ENCODE measurements around the gene DPP6. TPM values are rescaled to one million over a fixed set of nuclear protein-coding genes. Genes with fewer than 3 reads are reported as not detected.

The DPP6 gene
- total RNA-seq, 1 experiment from 2014 or later, result not detected

DNA sequence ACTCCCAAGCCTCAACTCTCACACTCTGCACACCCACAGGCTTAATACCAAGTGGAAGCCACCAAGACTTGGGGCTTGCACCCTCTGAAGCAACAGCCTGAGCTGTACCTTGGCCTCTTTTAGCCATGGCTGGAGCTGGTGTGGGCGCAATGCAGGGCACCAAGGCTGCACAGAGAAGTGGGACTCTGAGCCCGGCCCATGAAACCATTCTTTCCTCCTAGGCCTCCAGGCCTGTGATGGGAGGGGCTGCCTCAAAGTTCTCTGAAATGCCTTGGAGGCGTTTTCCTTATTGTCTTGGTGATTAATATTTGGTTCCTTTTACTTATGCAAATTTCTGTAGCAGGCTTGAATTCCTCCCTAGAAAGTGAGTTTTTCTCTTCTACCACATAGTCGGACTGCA is 674.2 kb downstream of the DPP6 start:
- Histone ChIP-seq H3K9me3 (replicated peaks) (no peaks in the 10 kb centered on the region), H3K27ac (no peak overlapping the region), H3K4me1 (replicated peaks) (no peaks in the 10 kb centered on the region), H3K27me3 (replicated peaks) (no peaks in the 10 kb centered on the region), H3K4me3 (no peak overlapping the region), H3K36me3 (no peaks in the 10 kb centered on the region)
- no peak for DNase-seq (ENCODE audit: low read depth in 1 of 2, low spot score in 2 of 2)

DNA sequence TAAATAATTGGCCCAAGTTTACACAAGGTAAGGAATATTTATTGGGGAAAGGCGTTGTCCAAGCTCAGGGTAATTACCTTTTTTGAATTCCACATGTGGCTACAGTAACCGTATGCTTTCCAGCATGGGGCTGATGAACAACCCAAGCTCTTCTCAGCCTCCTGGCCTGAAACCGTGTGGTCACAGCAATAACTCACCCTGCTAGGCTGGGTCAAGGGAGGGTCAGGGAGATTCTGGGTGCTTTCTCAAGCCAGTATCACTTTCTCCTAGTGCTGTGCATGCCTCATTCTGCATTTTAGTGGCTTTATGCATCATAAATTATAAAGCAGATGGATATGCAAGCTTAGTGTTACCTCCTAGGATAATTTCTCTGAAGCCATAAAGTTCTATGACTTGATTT is 676.9 kb downstream of the DPP6 start:
- no peak overlapping the region for H3K27ac ChIP-seq

GRCh38 chr7:154735766-154736165 is 683.6 kb downstream of the DPP6 start:
- no peak overlapping the region for H3K27ac ChIP-seq

More for the DNA sequence above, 676.9 kb downstream of the DPP6 start:
- no peaks in the 10 kb centered on the region for H3K4me1 ChIP-seq (replicated peaks)
- no peak for DNase-seq (ENCODE audit: low read depth in 1 of 2, low spot score in 2 of 2)
- no peak overlapping the region for H3K4me3 ChIP-seq
- H3K9me3 ChIP-seq (replicated peaks), result no peaks in the 10 kb centered on the region; the same call in 1 of the 2 replicates
- H3K36me3 ChIP-seq, result no peaks in the 10 kb centered on the region
- no peaks in the 10 kb centered on the region for H3K27me3 ChIP-seq (replicated peaks)

DNA sequence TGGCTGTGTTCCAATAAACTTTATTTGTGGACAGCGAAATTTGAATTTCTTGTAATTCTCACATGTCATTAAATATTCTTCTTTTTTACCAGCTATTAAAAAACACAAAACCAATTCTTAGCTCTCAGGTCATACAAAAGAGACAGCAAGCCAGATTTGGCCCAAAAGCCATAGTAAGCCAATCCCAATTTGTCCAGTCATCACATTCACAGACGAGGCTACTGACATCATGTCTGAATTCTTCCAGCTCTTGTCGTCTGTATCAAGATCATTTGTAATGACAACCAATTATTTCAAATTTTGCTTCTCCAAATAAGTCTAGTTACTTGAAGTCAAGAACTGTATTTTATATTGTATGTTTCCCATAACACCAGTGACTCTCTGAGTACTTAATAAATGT is 684.2 kb downstream of the DPP6 start:
- Histone ChIP-seq H3K4me3 (no peak overlapping the region), H3K27me3 (replicated peaks) (no peaks in the 10 kb centered on the region), H3K27ac (no peak overlapping the region), H3K4me1 (replicated peaks) (no peaks in the 10 kb centered on the region), H3K9me3 (replicated peaks) (peaks cover 5% of the 10 kb centered on the region; the same call in 1 of the 2 replicates), H3K36me3 (no peaks in the 10 kb centered on the region)
- no peak for DNase-seq (ENCODE audit: low read depth in 1 of 2, low spot score in 2 of 2)

More at GRCh38 chr7:154735766-154736165, 683.6 kb downstream of the DPP6 start:
- Histone ChIP-seq H3K27me3 (replicated peaks) (no peaks in the 10 kb centered on the region), H3K4me1 (replicated peaks) (no peaks in the 10 kb centered on the region), H3K4me3 (no peak overlapping the region), H3K36me3 (no peaks in the 10 kb centered on the region), H3K9me3 (replicated peaks) (peaks cover 5% of the 10 kb centered on the region; the same call in 1 of the 2 replicates)
- DNase-seq (ENCODE audit: low read depth in 1 of 2, low spot score in 2 of 2), result no peak

GRCh38 chr7:154738216-154738615 is 686.0 kb downstream of the DPP6 start:
- Histone ChIP-seq H3K4me3 (no peak overlapping the region), H3K9me3 (replicated peaks) (peaks cover 5% of the 10 kb centered on the region; the same call in 1 of the 2 replicates), H3K36me3 (no peaks in the 10 kb centered on the region), H3K27ac (no peak overlapping the region), H3K27me3 (replicated peaks) (no peaks in the 10 kb centered on the region), H3K4me1 (replicated peaks) (no peaks in the 10 kb centered on the region)
- no peak for DNase-seq (ENCODE audit: low read depth in 1 of 2, low spot score in 2 of 2)

GRCh38 chr7:154741131-154741530 is 688.9 kb downstream of the DPP6 start:
- Histone ChIP-seq H3K36me3 (no peaks in the 10 kb centered on the region), H3K4me3 (no peak overlapping the region), H3K27ac (no peak overlapping the region), H3K4me1 (replicated peaks) (no peaks in the 10 kb centered on the region), H3K9me3 (replicated peaks) (no peaks in the 10 kb centered on the region; the same call in 1 of the 2 replicates), H3K27me3 (replicated peaks) (no peaks in the 10 kb centered on the region)
- no peak for DNase-seq (ENCODE audit: low read depth in 1 of 2, low spot score in 2 of 2)

DNA sequence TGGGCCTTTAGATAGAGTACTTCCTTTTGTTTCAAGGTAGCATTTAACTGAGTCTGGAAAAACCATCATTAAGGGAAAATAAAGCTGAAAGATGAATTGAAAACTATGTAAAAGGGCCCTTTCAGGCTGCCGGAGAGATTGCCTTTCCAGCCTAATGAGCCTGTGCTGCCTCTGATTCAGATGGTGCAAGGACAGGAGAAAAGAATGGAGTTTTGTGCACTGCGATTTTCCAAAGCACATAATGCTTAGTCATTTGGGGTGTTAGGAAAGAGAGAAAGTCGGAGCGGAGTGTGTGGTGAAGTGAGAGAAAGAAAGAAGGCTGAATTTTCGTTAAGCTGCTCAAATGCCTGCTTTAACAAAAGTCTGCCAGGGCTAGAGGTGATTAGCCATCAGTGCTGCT is 691.0 kb downstream of the DPP6 start:
- Histone ChIP-seq H3K36me3 (no peaks in the 10 kb centered on the region), H3K4me1 (replicated peaks) (no peaks in the 10 kb centered on the region), H3K27ac (no peak overlapping the region), H3K4me3 (no peak overlapping the region), H3K27me3 (replicated peaks) (no peaks in the 10 kb centered on the region), H3K9me3 (replicated peaks) (no peaks in the 10 kb centered on the region; the same call in 1 of the 2 replicates)
- no peak for DNase-seq (ENCODE audit: low read depth in 1 of 2, low spot score in 2 of 2)

DNA sequence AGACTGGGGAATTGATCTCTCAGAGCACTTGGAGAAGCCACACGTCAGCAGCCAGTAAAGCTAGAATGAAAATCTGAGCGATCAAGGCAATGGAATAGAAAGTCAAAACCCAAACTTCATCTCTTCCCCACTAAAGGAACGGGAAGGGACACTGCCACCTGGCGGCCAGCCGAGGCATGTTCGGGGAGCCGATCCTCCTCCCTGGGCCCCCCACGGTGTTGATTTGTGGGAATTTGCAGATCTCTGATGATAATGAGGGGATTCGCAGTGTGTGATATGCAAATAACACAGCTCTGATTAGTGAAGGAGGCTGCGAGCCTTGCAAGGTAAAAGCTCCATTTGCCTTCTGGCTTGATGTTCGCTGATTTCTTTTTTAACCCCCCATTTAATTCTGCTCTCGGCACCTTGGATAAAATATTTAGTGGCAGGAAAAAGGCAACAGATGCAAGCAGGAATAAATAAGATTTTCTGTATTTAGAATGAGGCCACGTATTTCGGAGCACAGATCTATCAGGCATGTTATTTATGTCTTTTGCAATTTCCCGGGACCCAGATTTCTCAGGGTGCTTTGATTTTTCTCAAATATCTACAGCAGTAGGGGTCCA is 692.2 kb downstream of the DPP6 start:
- Histone ChIP-seq H3K9me3 (replicated peaks) (no peaks in the 10 kb centered on the region), H3K27me3 (replicated peaks) (no peaks in the 10 kb centered on the region), H3K27ac (no peak overlapping the region), H3K4me3 (no peak overlapping the region), H3K4me1 (replicated peaks) (no peaks in the 10 kb centered on the region), H3K36me3 (no peaks in the 10 kb centered on the region)
- DNase-seq (ENCODE audit: low read depth in 1 of 2, low spot score in 2 of 2), result no peak

DNA sequence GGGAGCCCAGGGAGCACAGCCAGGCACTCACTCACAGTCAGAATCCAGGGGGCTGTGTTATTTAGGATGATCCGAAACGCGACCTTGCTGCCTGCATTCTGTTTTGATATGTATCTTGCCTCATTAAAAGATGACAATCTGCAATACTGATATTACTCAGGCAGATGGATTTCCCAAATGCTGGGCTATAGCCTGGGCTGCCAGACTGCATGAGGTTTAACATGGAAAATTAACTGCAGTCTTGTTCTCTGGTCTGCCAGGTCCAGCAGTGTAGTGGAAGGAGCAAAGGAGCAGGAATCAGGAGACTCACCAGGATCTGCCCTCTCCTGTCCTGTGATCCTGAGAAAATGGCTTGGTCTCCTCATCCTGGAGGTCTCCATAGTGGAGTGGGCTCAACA is 692.7 kb downstream of the DPP6 start:
- Histone ChIP-seq H3K9me3 (replicated peaks) (no peaks in the 10 kb centered on the region), H3K36me3 (no peaks in the 10 kb centered on the region), H3K4me3 (no peak overlapping the region), H3K4me1 (replicated peaks) (no peaks in the 10 kb centered on the region), H3K27ac (no peak overlapping the region), H3K27me3 (replicated peaks) (no peaks in the 10 kb centered on the region)
- no peak for DNase-seq (ENCODE audit: low read depth in 1 of 2, low spot score in 2 of 2)

DNA sequence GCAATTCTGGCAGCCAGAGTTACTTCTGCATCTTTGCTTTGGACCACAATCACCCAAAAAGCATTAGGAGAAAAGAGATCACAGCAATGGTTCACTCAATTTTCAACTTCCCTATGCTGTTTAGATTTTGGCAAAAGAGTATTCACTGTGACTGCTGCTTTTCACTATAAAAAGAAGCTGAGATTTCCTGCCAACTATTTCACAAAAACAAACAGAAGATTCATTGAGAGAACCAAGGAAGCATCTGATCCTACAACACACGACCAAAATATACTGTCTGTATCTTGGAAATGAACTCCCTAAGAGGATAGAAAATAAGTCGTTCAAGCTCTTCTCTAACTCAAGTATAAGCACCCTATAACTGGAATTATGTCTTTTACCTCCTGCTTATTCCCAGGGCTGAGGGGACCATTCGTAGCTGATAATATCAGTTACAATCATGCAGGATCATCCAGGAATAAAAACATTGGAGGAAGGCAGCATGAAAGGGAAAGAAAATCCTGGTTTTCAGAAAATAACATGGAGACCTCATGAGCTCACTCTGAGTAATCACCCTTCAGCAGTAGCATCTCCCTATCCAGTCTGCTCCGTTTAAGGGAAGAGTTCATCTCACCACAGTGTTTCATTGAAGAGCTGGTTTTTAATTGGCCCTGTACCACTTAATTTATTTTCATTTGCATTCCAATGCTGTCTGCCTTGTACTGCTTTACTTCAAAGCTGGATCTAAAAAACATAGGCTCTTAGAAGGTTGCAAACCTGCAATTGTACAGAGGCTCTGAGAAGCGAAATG is 694.6 kb downstream of the DPP6 start:
- no peaks in the 10 kb centered on the region for H3K4me1 ChIP-seq (replicated peaks)
- H3K27ac ChIP-seq, result no peak overlapping the region
- H3K4me3 ChIP-seq, result no peak overlapping the region
- H3K9me3 ChIP-seq (replicated peaks), result no peaks in the 10 kb centered on the region
- DNase-seq (ENCODE audit: low read depth in 1 of 2, low spot score in 2 of 2), result no peak
- no peaks in the 10 kb centered on the region for H3K27me3 ChIP-seq (replicated peaks)
- H3K36me3 ChIP-seq, result no peaks in the 10 kb centered on the region

DNA sequence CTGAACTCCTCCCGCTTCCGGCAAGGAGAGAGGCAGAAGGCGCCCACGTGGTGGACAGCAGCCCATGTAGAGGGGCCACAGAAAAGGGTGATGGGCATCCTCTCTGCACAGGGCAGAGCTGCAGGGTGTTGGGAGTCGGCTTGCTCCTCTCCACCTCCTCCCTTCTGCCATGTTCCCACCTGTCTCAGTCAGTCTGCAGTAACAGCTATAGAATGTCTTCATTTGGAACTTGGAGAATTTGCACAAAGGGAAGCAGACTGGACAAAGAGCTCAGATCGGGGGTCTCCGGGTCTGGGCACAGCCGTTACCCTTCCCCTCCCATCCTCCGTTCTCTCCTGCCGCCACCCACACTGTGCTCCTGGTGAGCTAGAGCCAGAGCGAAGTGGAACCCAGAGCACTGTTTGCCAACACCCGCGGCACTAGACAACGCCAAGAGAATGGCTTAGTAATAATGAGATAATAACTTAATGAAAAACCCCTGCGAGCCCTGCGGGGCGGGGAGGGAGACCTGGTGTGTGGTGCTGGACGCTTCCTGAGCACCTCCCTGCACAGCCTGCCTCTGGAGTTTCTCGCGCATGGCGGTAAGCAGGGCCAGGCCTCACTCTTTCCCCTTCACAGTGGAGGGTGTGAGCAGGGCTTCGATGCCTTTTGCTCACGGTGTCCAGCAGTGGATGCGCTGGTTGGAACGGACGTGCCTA is 696.0 kb downstream of the DPP6 start:
- Histone ChIP-seq H3K27ac (no peak overlapping the region), H3K27me3 (replicated peaks) (no peaks in the 10 kb centered on the region), H3K4me3 (no peak overlapping the region), H3K9me3 (replicated peaks) (no peaks in the 10 kb centered on the region), H3K4me1 (replicated peaks) (no peaks in the 10 kb centered on the region), H3K36me3 (no peaks in the 10 kb centered on the region)
- DNase-seq (ENCODE audit: low read depth in 1 of 2, low spot score in 2 of 2), result no peak

- no peak for DNase-seq (ENCODE audit: low read depth in 1 of 2, low spot score in 2 of 2)
- Histone ChIP-seq H3K27ac (no peak overlapping the region), H3K27me3 (replicated peaks) (no peaks in the 10 kb centered on the region), H3K4me1 (replicated peaks) (no peaks in the 10 kb centered on the region), H3K4me3 (no peak overlapping the region), H3K9me3 (replicated peaks) (no peaks in the 10 kb centered on the region), H3K36me3 (no peaks in the 10 kb centered on the region)
Observed at GRCh38 chr7:154750353-154750801, 698.2 kb downstream of the DPP6 start.

DNA sequence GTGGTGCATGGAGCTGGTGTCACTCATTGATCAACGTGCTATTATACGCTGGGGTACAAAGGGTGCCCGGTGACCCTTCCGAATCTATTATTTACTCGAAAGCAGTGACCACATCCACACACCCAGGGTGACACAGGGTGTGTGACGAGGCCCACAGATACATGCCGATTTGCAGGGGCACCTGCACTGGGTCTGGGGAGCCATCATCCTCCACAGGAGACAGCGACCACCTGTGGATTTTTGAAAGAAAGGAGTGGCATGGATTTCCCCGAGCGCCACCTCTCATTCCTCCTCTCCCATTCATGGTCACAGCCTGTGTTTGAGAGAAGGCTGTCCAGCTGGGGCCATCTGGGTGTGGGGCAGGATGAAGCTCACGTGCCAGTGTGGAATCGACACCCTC is 701.0 kb downstream of the DPP6 start:
- H3K4me3 ChIP-seq, result no peak overlapping the region
- H3K9me3 ChIP-seq (replicated peaks), result no peaks in the 10 kb centered on the region
- H3K4me1 ChIP-seq (replicated peaks), result no peaks in the 10 kb centered on the region
- H3K27me3 ChIP-seq (replicated peaks), result no peaks in the 10 kb centered on the region
- DNase-seq (ENCODE audit: low read depth in 1 of 2, low spot score in 2 of 2), result no peak
- H3K36me3 ChIP-seq, result no peaks in the 10 kb centered on the region
- no peak overlapping the region for H3K27ac ChIP-seq

DNA sequence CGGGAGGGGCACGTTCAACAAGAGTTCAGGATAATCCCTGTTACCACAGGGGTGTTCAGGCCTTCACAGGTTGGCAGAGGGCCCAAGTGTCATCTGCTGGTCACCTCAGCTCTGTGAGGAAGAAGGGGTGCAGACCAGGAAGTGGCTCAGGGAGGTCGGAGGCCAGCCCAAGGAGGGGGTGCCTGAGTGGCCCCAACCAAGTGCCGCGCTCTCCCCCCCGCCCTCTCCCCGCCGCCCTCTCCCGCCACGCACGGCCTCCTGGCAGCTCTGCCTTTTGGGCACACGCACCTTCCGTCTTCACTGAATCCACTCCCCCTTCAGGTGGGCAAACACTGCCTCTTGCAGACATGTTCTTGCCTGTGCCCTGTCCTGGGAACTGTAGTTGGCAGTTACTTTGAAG is 705.6 kb downstream of the DPP6 start:
- Histone ChIP-seq H3K36me3 (no peaks in the 10 kb centered on the region), H3K4me3 (no peak overlapping the region), H3K4me1 (replicated peaks) (no peaks in the 10 kb centered on the region), H3K27ac (no peak overlapping the region), H3K9me3 (replicated peaks) (0 out of 2 replicates have a peak, but pooled peaks cover 5% of the 10 kb centered on the region), H3K27me3 (replicated peaks) (no peaks in the 10 kb centered on the region)
- DNase-seq (ENCODE audit: low read depth in 1 of 2, low spot score in 2 of 2), result no peak

Data from SJSA1 (cell line).